SU-DHL-6 (cell line): ENCODE measurements around the gene KLHL29.

Source experiments
- CTCF ChIP-seq: fragments of 200-600 bp; sonication (generic); IDR thresholded peaks from one replicate; pipeline ENCODE4 v1.5.1; 2017; ENCODE audit warnings: antibody characterized with exemption, mild to moderate bottlenecking, low read length, moderate library complexity; ENCODE audit not compliant: insufficient read depth, poor library complexity, severe bottlenecking
- EZH2phosphoT487 ChIP-seq: fragments of 200-600 bp; sonication (generic), shearing (Covaris generic); conservative IDR thresholded peaks from 2 replicates; pipeline ENCODE4 v1.6.1; 2018; ENCODE audit warnings: mild to moderate bottlenecking, antibody characterized with exemption, low read length, moderate library complexity, mixed read lengths

GRCh38 chr2:23459032-23459431 lies 74.1 kb downstream of the KLHL29 start:
- TF ChIP-seq CTCF (no peak), EZH2phosphoT487 (no peak)
